ENCODE data around the gene EIF3I.

Gene EIF3I

GRCh38 chr1:32215629-32216480 lies 6.4 kb upstream of the EIF3I start:
- CTCF ChIA-PET = interaction anchor here (0.5 to 1.7 kb wide), 20 partner anchors 8 to 370 kb away, joined by 3 to 7 read pairs (median 4); partner anchors contain the start of genes CCDC28B, IQCC and TXLNA
- TF ChIP-seq SUZ12 (IDR thresholded peaks at IDR 0.05) (no peak), BHLHE40 (IDR thresholded peaks at IDR 0.05; ENCODE audit: borderline replicate concordance) (no peak), HDGF (IDR thresholded peaks at IDR 0.05; ENCODE audit: borderline replicate concordance) (0 out of 2 replicates have a peak, but pooled peaks have one; percentile 12), ARNT (IDR thresholded peaks at IDR 0.05) (no peak), SP1 (IDR thresholded peaks at IDR 0.05) (no peak)
- TF ChIP-seq, protein P1, sequence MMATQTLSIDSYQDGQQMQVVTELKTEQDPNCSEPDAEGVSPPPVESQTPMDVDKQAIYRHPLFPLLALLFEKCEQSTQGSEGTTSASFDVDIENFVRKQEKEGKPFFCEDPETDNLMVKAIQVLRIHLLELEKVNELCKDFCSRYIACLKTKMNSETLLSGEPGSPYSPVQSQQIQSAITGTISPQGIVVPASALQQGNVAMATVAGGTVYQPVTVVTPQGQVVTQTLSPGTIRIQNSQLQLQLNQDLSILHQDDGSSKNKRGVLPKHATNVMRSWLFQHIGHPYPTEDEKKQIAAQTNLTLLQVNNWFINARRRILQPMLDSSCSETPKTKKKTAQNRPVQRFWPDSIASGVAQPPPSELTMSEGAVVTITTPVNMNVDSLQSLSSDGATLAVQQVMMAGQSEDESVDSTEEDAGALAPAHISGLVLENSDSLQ (IDR thresholded peaks at IDR 0.05) = no peak
- peak; percentile 87 for DNase-seq (ENCODE audit: extremely low spot score)
- POLR2A ChIA-PET = interaction anchor here (0.9 to 3.0 kb wide), 9 partner anchors 10 to 143 kb away, joined by 3 to 21 read pairs (median 3); partner anchors contain the start of genes CCDC28B, IQCC, TMEM39B and TXLNA

DNA sequence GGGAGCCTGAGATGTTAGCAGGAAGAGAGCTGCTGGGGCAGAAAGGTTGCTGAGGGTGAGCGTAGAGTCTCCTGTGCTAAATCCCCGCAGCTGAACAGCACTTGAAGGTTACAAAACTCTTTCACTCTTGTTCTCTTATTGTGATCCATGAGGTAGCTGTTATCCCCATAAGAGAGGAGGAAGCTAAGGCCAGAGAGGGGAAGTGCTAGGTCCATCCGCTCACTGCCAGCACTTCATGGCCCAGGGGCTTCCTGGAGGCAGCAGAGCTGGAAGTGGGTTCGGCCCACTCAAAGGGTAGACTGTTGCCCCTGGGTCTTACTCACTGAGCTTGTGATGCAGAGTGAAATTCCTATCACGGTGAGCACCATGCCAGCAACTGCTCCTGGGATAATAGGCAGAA lies 5.6 kb upstream of the EIF3I start:
- ChIA-PET POLR2A (interaction anchor here (1.0 to 3.0 kb wide), 7 partner anchors 10 to 37 kb away, joined by 3 to 21 read pairs (median 3); partner anchors contain the start of genes IQCC and TXLNA), CTCF (interaction anchor here (0.8 to 1.7 kb wide), 10 partner anchors 9 to 197 kb away, joined by 3 to 7 read pairs (median 4); partner anchors contain the start of genes CCDC28B, IQCC and TXLNA)
- DNase-seq (ENCODE audit: extremely low spot score) = no peak
- no peak for TF ChIP-seq TARDBP (IDR thresholded peaks at IDR 0.05)
- no peak for TF ChIP-seq FOXK2 (IDR thresholded peaks at IDR 0.05)
- TF ChIP-seq LEF1 (IDR thresholded peaks at IDR 0.05; ENCODE audit: borderline replicate concordance) = no peak
- no peak for TF ChIP-seq L3MBTL2 (conservative IDR thresholded peaks at IDR 0.05)
- TF ChIP-seq SUZ12 (IDR thresholded peaks at IDR 0.05) = no peak
- TF ChIP-seq, protein P1 (IDR thresholded peaks at IDR 0.05) = no peak

GRCh38 chr1:32219022-32219421 lies 3.2 kb upstream of the EIF3I start:
- POLR2A ChIA-PET = interaction anchor here (3.4 kb wide), 1 partner anchor 13 kb away, joined by 10 read pairs; the partner anchor contains the start of gene IQCC
- no peak for DNase-seq (ENCODE audit: extremely low spot score)
- CTCF ChIA-PET = no interaction called here
- TF ChIP-seq SP1 (IDR thresholded peaks at IDR 0.05) (no peak), FOXA1 (IDR thresholded peaks at IDR 0.05) (no peak), ARNT (IDR thresholded peaks at IDR 0.05) (no peak), SUZ12 (IDR thresholded peaks at IDR 0.05) (no peak), ELF4 (IDR thresholded peaks at IDR 0.05) (no peak), HDGF (IDR thresholded peaks at IDR 0.05; ENCODE audit: borderline replicate concordance) (no peak), CTBP1 (IDR thresholded peaks at IDR 0.05; ENCODE audit: borderline replicate concordance) (no peak), ZNF384 (IDR thresholded peaks at IDR 0.05) (no peak), TARDBP (IDR thresholded peaks at IDR 0.05) (no peak), FOXK2 (IDR thresholded peaks at IDR 0.05) (no peak), BHLHE40 (IDR thresholded peaks at IDR 0.05; ENCODE audit: borderline replicate concordance) (no peak), NFRKB (IDR thresholded peaks at IDR 0.05) (no peak), FOXM1 (IDR thresholded peaks at IDR 0.05; ENCODE audit: borderline replicate concordance) (no peak), L3MBTL2 (conservative IDR thresholded peaks at IDR 0.05) (no peak)
- TF ChIP-seq, protein P1 (IDR thresholded peaks at IDR 0.05) = no peak

- TF ChIP-seq TARDBP (IDR thresholded peaks at IDR 0.05) (no peak), FOXM1 (IDR thresholded peaks at IDR 0.05; ENCODE audit: borderline replicate concordance) (no peak), CTBP1 (IDR thresholded peaks at IDR 0.05; ENCODE audit: borderline replicate concordance) (no peak)
- ChIA-PET CTCF (interaction anchor here (1.0 kb wide), 1 partner anchor 10 kb away, joined by 3 read pairs; no protein-coding TSS in a partner anchor), POLR2A (interaction anchor here (0.6 to 3.4 kb wide), 3 partner anchors 12 to 113 kb away, joined by 3 to 10 read pairs (median 3); partner anchors contain the start of gene IQCC)
- no peak for DNase-seq (ENCODE audit: extremely low spot score)
These were observed 1.2 kb upstream of the EIF3I start for GRCh38 chr1:32220746-32221580.

- no peak for DNase-seq (ENCODE audit: extremely low spot score)
- POLR2A ChIA-PET = interaction anchor here (3.4 kb wide), 1 partner anchor 16 kb away, joined by 10 read pairs; the partner anchor contains the start of gene IQCC
- CTCF ChIA-PET = interaction anchor here (1.0 kb wide), 1 partner anchor 9 kb away, joined by 3 read pairs; no protein-coding TSS in a partner anchor
- no peak for TF ChIP-seq ARNT (IDR thresholded peaks at IDR 0.05)
- TF ChIP-seq NFRKB (IDR thresholded peaks at IDR 0.05) = no peak
These were observed 627 bp upstream of the EIF3I start for GRCh38 chr1:32221581-32221979.

GRCh38 chr1:32223683-32224082 lies 1.5 kb downstream of the EIF3I start:
- TF ChIP-seq NFRKB (IDR thresholded peaks at IDR 0.05) (no peak), ARNT (IDR thresholded peaks at IDR 0.05) (no peak), SP1 (IDR thresholded peaks at IDR 0.05) (no peak), FOXA1 (IDR thresholded peaks at IDR 0.05) (no peak), BHLHE40 (IDR thresholded peaks at IDR 0.05; ENCODE audit: borderline replicate concordance) (no peak), L3MBTL2 (conservative IDR thresholded peaks at IDR 0.05) (no peak), SUZ12 (IDR thresholded peaks at IDR 0.05) (no peak)
- TF ChIP-seq, protein P1 (IDR thresholded peaks at IDR 0.05) = no peak
- CTCF ChIA-PET = no interaction called here
- POLR2A ChIA-PET = interaction anchor here (1.9 kb wide), 1 partner anchor 12 kb away, joined by 5 read pairs; no protein-coding TSS in a partner anchor
- DNase-seq (ENCODE audit: extremely low spot score) = no peak
